Measurements from ENCODE around the gene GPR132. TPM values are rescaled to one million over a fixed set of nuclear protein-coding genes. Genes with fewer than 3 reads are reported as not detected.

Gene GPR132
- polyA plus RNA-seq, 2 of the 4 experiments (the other 2 are of a cell fraction), result 0.18 to 0.19 TPM

GRCh38 chr14:105053421-105053820, 11.8 kb downstream of the GPR132 start:
- H3K9me3 ChIP-seq, result no peaks in the 10 kb centered on the region
- ChIA-PET CTCF (interaction anchor here (0.7 to 3.7 kb wide), 9 partner anchors 9 to 156 kb away, joined by 3 to 25 read pairs (median 5); no protein-coding TSS in a partner anchor), POLR2A (no interaction called here)
- H3K4me2 ChIP-seq, result no peak overlapping the region
- TF ChIP-seq USF2 (IDR thresholded peaks at IDR 0.05) (no peak), EP300 (IDR thresholded peaks at IDR 0.05) (no peak), TP53 (CRISPR knock-in tag; IDR thresholded peaks at IDR 0.05) (no peak), GATA3 (IDR thresholded peaks at IDR 0.05; ENCODE audit: borderline replicate concordance) (no peak), HMGXB4 (CRISPR knock-in tag; IDR thresholded peaks at IDR 0.05; ENCODE audit: borderline replicate concordance) (no peak)
- ATAC-seq (no peak), FAIRE-seq (no peak), DNase-seq (ENCODE audit: low read depth in 1 of 2, low spot score in 1 of 2) (no peak)
- 0 out of 3 replicates have a peak, but pooled peaks cover 3% of the 10 kb centered on the region for H3K4me1 ChIP-seq
- no peak overlapping the region for H3K4me3 ChIP-seq
- H3K27ac ChIP-seq, result no peak overlapping the region
- 81% methylated on average over 6 of the region's 6 CpGs for WGBS (ENCODE audit: missing lambda C conversion rate)

GRCh38 chr14:105052110-105052458, 13.1 kb downstream of the GPR132 start:
- Histone ChIP-seq H3K9me3 (no peaks in the 10 kb centered on the region), H3K4me2 (no peak overlapping the region), H3K4me3 (no peak overlapping the region), H3K27ac (no peak overlapping the region), H3K4me1 (0 out of 3 replicates have a peak, but pooled peaks cover 3% of the 10 kb centered on the region)
- FAIRE-seq (no peak), DNase-seq (ENCODE audit: low read depth in 1 of 2, low spot score in 1 of 2) (no peak), ATAC-seq (no peak)
- 51% methylated on average over 4 of the region's 4 CpGs for WGBS (ENCODE audit: missing lambda C conversion rate)
- ChIA-PET POLR2A (no interaction called here), CTCF (interaction anchor here (1.5 kb wide), 1 partner anchor 76 kb away, joined by 5 read pairs; no protein-coding TSS in a partner anchor)
- TF ChIP-seq KDM5A (IDR thresholded peaks at IDR 0.05), result no peak
- TF ChIP-seq EHF (CRISPR knock-in tag; IDR thresholded peaks at IDR 0.05), result no peak
- TF ChIP-seq MYC (IDR thresholded peaks at IDR 0.05; ENCODE audit: borderline replicate concordance, low read length), result no peak
- no peak for TF ChIP-seq USF2 (IDR thresholded peaks at IDR 0.05)
- TF ChIP-seq ZSCAN20 (CRISPR knock-in tag; IDR thresholded peaks at IDR 0.05), result no peak

- DNase-seq (ENCODE audit: low read depth in 1 of 2, low spot score in 1 of 2) (no peak), ATAC-seq (no peak), FAIRE-seq (no peak)
- ChIA-PET POLR2A (no interaction called here), CTCF (interaction anchor here (1.5 kb wide), 1 partner anchor 75 kb away, joined by 5 read pairs; no protein-coding TSS in a partner anchor)
- TF ChIP-seq CEBPB (IDR thresholded peaks at IDR 0.05) (no peak), KDM1A (IDR thresholded peaks at IDR 0.05; ENCODE audit: low read depth) (no peak), POLR2AphosphoS2 (conservative IDR thresholded peaks at IDR 0.05; ENCODE audit: low read length) (no peak), FOSL2 (IDR thresholded peaks at IDR 0.05) (no peak), FOSL2 (CRISPR knock-in tag; IDR thresholded peaks at IDR 0.05) (no peak), SMC3 (IDR thresholded peaks at IDR 0.05) (no peak), ZC3H11A (IDR thresholded peaks at IDR 0.05) (no peak), MAFK (IDR thresholded peaks at IDR 0.05; ENCODE audit: partially characterized antibody) (no peak), HMGXB4 (CRISPR knock-in tag; IDR thresholded peaks at IDR 0.05; ENCODE audit: borderline replicate concordance) (no peak), JUNB (IDR thresholded peaks at IDR 0.05) (no peak)
- no peak overlapping the region for H3K4me2 ChIP-seq
- H3K27ac ChIP-seq, result no peak overlapping the region
- H3K4me1 ChIP-seq, result 0 out of 3 replicates have a peak, but pooled peaks cover 3% of the 10 kb centered on the region
- 85% methylated on average over 50 of the region's 59 CpGs for WGBS (ENCODE audit: missing lambda C conversion rate)
- no peak overlapping the region for H3K4me3 ChIP-seq
- H3K9me3 ChIP-seq, result no peaks in the 10 kb centered on the region
Measured at GRCh38 chr14:105051182-105052109, 13.8 kb downstream of the GPR132 start.

Measured in A549 (cell line).